Karpas-422 (cell line): ENCODE results near the gene SIL1. TPM values are rescaled to one million over a fixed set of nuclear protein-coding genes. Genes with fewer than 3 reads are reported as not detected.

Experiments
- DNase-seq: peaks from one replicate; pipeline ENCODE4 v3.0.0-alpha.2; 2015
- H2AFZ ChIP-seq: fragments of 200-600 bp; sonication (generic); 2 replicates; pipeline ENCODE4 v1.6.1; 2014; ENCODE audit warnings: antibody characterized with exemption, low read length, mixed read lengths
- H3K27ac ChIP-seq: fragments of 200-600 bp; sonication (generic); 2 replicates; pipeline ENCODE4 v1.5.1; 2014; ENCODE audit warnings: mild to moderate bottlenecking, low read length, moderate library complexity
- H3K27me3 ChIP-seq: fragments of 200-600 bp; sonication (generic); 2 replicates; pipeline ENCODE4 v1.6.1; 2014; ENCODE audit warnings: low read length, mixed read lengths
- H3K36me3 ChIP-seq: fragments of 200-600 bp; sonication (generic); 2 replicates; pipeline ENCODE4 v1.6.1; 2014; ENCODE audit warnings: low read length, mixed read lengths; ENCODE audit not compliant: insufficient read depth
- H3K4me1 ChIP-seq: fragments of 200-600 bp; sonication (generic); 2 replicates; pipeline ENCODE4 v1.6.1; 2014; ENCODE audit warnings: mild to moderate bottlenecking, low read length, mixed read lengths
- H3K4me2 ChIP-seq: fragments of 200-600 bp; sonication (generic); 2 replicates; pipeline ENCODE4 v1.6.1; 2014; ENCODE audit warnings: low read length, low read depth, mild to moderate bottlenecking; ENCODE audit not compliant: poor library complexity, severe bottlenecking
- H3K4me3 ChIP-seq: fragments of 200-600 bp; sonication (generic); 2 replicates; pipeline ENCODE4 v1.5.1; 2014; ENCODE audit warnings: mild to moderate bottlenecking, antibody characterized with exemption, low read length, mixed read lengths
- H3K79me2 ChIP-seq: fragments of 200-600 bp; sonication (generic); 2 replicates; pipeline ENCODE4 v1.6.1; 2014; ENCODE audit warnings: mild to moderate bottlenecking, low read length, mixed read lengths
- H3K9ac ChIP-seq: fragments of 200-600 bp; sonication (generic); 2 replicates; pipeline ENCODE4 v1.6.0; 2014; ENCODE audit warnings: low read length
- H3K9me2 ChIP-seq: fragments of 200-600 bp; sonication (generic), shearing (Covaris generic); replicated peaks from 2 replicates; pipeline ENCODE4 v1.6.0; 2014; ENCODE audit warnings: mild to moderate bottlenecking, low read length, moderate library complexity; ENCODE audit not compliant: insufficient read depth
- H3K9me3 ChIP-seq: fragments of 300-700, 200-600 bp; sonication (generic); 2 replicates; pipeline ENCODE4 v1.6.1; 2014; ENCODE audit warnings: low read length, mixed read lengths
- H4K20me1 ChIP-seq: fragments of 200-600 bp; sonication (generic); 2 replicates; pipeline ENCODE4 v1.6.1; 2014; ENCODE audit warnings: mild to moderate bottlenecking, antibody characterized with exemption, low read length, low read depth; ENCODE audit not compliant: insufficient read depth
- total RNA-seq: library from RNA; depleted of rRNA; stranded (reverse); fragments of >200 nt; shearing (Covaris generic); gene quantifications from 2 replicates; pipeline ENCODE4 v1.2.3, GENCODE V29; 2014; ENCODE audit warnings: low replicate concordance

Gene SIL1
- total RNA-seq, 1 experiment from 2014 or later: 10.7 TPM

- H3K9ac ChIP-seq: no peak overlapping the region
- no peaks in the 10 kb centered on the region for H3K9me3 ChIP-seq
- no peaks in the 10 kb centered on the region for H3K27me3 ChIP-seq
- no peak overlapping the region for H2AFZ ChIP-seq
- no peak overlapping the region for H3K4me2 ChIP-seq
- no peak for DNase-seq
- no peak overlapping the region for H3K4me3 ChIP-seq
- no peaks in the 10 kb centered on the region for H3K36me3 ChIP-seq
- H3K4me1 ChIP-seq: no peaks in the 10 kb centered on the region
- no peaks in the 10 kb centered on the region for H3K9me2 ChIP-seq
- no peaks in the 10 kb centered on the region for H3K79me2 ChIP-seq
- no peaks in the 10 kb centered on the region for H4K20me1 ChIP-seq
- H3K27ac ChIP-seq: no peak overlapping the region
Measured at GRCh38 chr5:139025651-139026050, 172.5 kb downstream of the SIL1 start.

GRCh38 chr5:139023286-139023685 lies 174.9 kb downstream of the SIL1 start:
- Histone ChIP-seq H3K4me1 (no peaks in the 10 kb centered on the region), H3K9me2 (no peaks in the 10 kb centered on the region), H3K4me3 (no peak overlapping the region), H3K79me2 (no peaks in the 10 kb centered on the region), H4K20me1 (no peaks in the 10 kb centered on the region), H3K4me2 (no peak overlapping the region), H3K27me3 (no peaks in the 10 kb centered on the region), H3K27ac (no peak overlapping the region), H2AFZ (no peak overlapping the region), H3K9ac (no peak overlapping the region), H3K36me3 (no peaks in the 10 kb centered on the region), H3K9me3 (no peaks in the 10 kb centered on the region)
- DNase-seq: no peak

DNA sequence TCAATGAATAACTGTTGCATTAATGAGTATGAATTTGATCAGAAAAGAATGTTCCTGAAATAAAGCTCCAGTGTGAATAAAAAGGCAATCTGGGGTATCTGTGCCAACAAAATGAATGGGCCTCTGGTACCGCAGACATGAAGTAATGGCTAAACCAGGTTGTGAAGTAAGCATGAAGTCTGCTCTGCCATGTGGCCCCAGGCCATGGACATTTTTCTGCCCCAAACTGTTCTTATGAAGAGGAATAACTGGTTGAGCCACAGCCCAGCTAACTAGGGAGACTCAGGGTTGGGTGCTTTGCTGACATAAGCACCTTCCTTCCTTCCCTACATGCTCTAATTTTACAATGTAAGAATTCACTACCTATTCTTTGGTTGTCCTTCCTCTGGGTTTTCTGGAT lies 175.6 kb downstream of the SIL1 start:
- no peaks in the 10 kb centered on the region for H3K36me3 ChIP-seq
- no peak for DNase-seq
- no peak overlapping the region for H2AFZ ChIP-seq
- no peak overlapping the region for H3K4me2 ChIP-seq
- no peaks in the 10 kb centered on the region for H3K9me3 ChIP-seq
- H3K27ac ChIP-seq: no peak overlapping the region
- H4K20me1 ChIP-seq: no peaks in the 10 kb centered on the region
- H3K4me1 ChIP-seq: no peaks in the 10 kb centered on the region
- no peaks in the 10 kb centered on the region for H3K27me3 ChIP-seq
- H3K9ac ChIP-seq: no peak overlapping the region
- no peaks in the 10 kb centered on the region for H3K9me2 ChIP-seq
- H3K79me2 ChIP-seq: no peaks in the 10 kb centered on the region
- H3K4me3 ChIP-seq: no peak overlapping the region

DNA sequence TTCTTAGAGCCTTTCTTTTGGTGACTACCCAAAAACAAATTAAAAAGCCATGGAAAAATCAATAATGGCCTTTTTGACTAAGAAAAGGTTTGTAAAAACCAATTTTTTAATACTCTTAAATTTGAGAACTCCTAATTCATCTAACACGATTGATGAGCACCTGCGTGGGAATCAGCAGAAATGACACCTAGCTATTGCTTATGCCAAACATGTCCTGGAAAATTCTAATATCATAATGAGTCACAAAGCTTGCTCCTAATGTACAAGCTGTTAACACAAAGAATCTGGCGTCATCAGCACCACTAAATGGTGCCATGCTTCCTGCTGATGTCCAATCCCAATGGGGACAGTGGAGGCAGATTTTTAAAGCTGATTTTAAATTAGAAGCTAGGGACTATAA lies 176.8 kb downstream of the SIL1 start:
- H2AFZ ChIP-seq: no peak overlapping the region
- H3K36me3 ChIP-seq: no peaks in the 10 kb centered on the region
- H3K27ac ChIP-seq: no peak overlapping the region
- DNase-seq: no peak
- H3K9me2 ChIP-seq: no peaks in the 10 kb centered on the region
- H3K27me3 ChIP-seq: no peaks in the 10 kb centered on the region
- H4K20me1 ChIP-seq: no peaks in the 10 kb centered on the region
- no peaks in the 10 kb centered on the region for H3K9me3 ChIP-seq
- no peak overlapping the region for H3K9ac ChIP-seq
- H3K4me1 ChIP-seq: no peaks in the 10 kb centered on the region
- no peaks in the 10 kb centered on the region for H3K79me2 ChIP-seq
- H3K4me3 ChIP-seq: no peak overlapping the region
- H3K4me2 ChIP-seq: no peak overlapping the region

DNA sequence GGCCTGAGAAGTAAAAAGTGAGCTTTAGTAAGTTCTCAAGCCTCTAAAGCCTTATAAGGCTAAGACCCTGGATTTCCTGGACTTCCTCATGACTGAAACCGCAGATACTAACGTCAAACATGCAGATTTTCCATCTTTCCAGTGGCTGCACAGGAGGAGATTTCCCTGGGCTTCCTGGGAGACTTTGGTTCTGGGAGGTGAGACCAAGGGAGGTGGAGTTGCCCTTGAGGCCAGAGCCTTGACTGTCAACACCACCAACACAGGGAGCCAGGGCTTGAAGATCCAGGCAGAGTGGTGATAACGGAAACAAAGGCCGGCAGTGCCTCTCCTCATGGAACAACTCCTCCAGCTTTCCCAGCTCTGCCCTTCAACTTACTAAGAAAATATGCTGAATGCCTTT lies 178.3 kb downstream of the SIL1 start:
- H3K27ac ChIP-seq: no peak overlapping the region
- no peaks in the 10 kb centered on the region for H3K36me3 ChIP-seq
- no peaks in the 10 kb centered on the region for H3K79me2 ChIP-seq
- H3K9me3 ChIP-seq: no peaks in the 10 kb centered on the region
- no peak overlapping the region for H3K4me3 ChIP-seq
- H3K9ac ChIP-seq: no peak overlapping the region
- no peaks in the 10 kb centered on the region for H3K9me2 ChIP-seq
- H3K4me2 ChIP-seq: no peak overlapping the region
- H3K4me1 ChIP-seq: no peaks in the 10 kb centered on the region
- H2AFZ ChIP-seq: no peak overlapping the region
- no peak for DNase-seq
- no peaks in the 10 kb centered on the region for H3K27me3 ChIP-seq
- no peaks in the 10 kb centered on the region for H4K20me1 ChIP-seq

GRCh38 chr5:139019211-139019610 lies 179.0 kb downstream of the SIL1 start:
- DNase-seq: no peak
- Histone ChIP-seq H3K27ac (no peak overlapping the region), H3K4me1 (no peaks in the 10 kb centered on the region), H3K9me3 (no peaks in the 10 kb centered on the region), H3K9ac (no peak overlapping the region), H3K36me3 (no peaks in the 10 kb centered on the region), H3K79me2 (no peaks in the 10 kb centered on the region), H3K9me2 (no peaks in the 10 kb centered on the region), H3K4me2 (no peak overlapping the region), H3K27me3 (no peaks in the 10 kb centered on the region), H2AFZ (no peak overlapping the region), H3K4me3 (no peak overlapping the region), H4K20me1 (no peaks in the 10 kb centered on the region)

DNA sequence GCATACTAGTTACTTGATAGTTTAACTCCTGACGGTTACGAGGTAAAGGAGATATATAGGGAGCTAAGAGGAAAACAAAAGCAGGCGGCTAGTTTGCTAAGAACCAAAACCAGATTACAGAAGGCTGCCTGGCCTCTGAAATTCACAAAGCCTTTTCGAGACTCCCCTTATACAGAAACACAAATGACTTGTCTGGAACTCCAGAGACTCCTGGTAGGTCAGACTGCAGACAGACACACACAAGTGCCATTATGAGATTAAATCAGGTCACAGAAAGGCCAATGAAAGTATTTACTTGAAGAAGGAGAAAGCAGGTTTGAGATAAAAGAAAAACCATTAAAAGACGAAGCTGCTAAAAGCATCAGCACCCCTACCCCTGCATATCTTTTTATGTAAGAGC lies 180.5 kb downstream of the SIL1 start:
- Histone ChIP-seq H3K27ac (no peak overlapping the region), H3K9me3 (no peaks in the 10 kb centered on the region), H4K20me1 (no peaks in the 10 kb centered on the region), H3K27me3 (no peaks in the 10 kb centered on the region), H3K4me1 (no peaks in the 10 kb centered on the region), H3K9me2 (no peaks in the 10 kb centered on the region), H3K79me2 (no peaks in the 10 kb centered on the region), H2AFZ (no peak overlapping the region), H3K9ac (no peak overlapping the region), H3K4me2 (no peak overlapping the region), H3K4me3 (no peak overlapping the region), H3K36me3 (no peaks in the 10 kb centered on the region)
- no peak for DNase-seq

- Histone ChIP-seq H3K9me2 (no peaks in the 10 kb centered on the region), H4K20me1 (no peaks in the 10 kb centered on the region), H3K27ac (no peak overlapping the region), H3K27me3 (no peaks in the 10 kb centered on the region), H3K79me2 (no peaks in the 10 kb centered on the region), H3K9me3 (no peaks in the 10 kb centered on the region), H2AFZ (no peak overlapping the region), H3K36me3 (no peaks in the 10 kb centered on the region), H3K4me1 (no peaks in the 10 kb centered on the region), H3K4me2 (no peak overlapping the region), H3K4me3 (no peak overlapping the region), H3K9ac (no peak overlapping the region)
- DNase-seq: no peak
Measured at GRCh38 chr5:139016186-139016585, 182.0 kb downstream of the SIL1 start.

- H3K4me2 ChIP-seq: no peak overlapping the region
- H3K4me3 ChIP-seq: no peak overlapping the region
Measured at GRCh38 chr5:139014726-139015125, 183.4 kb downstream of the SIL1 start.

More at GRCh38 chr5:139014726-139015125, 183.4 kb downstream of the SIL1 start:
- Histone ChIP-seq H3K4me1 (no peaks in the 10 kb centered on the region), H4K20me1 (no peaks in the 10 kb centered on the region), H3K27ac (no peak overlapping the region), H3K9me2 (no peaks in the 10 kb centered on the region), H3K9me3 (no peaks in the 10 kb centered on the region), H3K27me3 (no peaks in the 10 kb centered on the region), H2AFZ (no peak overlapping the region), H3K36me3 (no peaks in the 10 kb centered on the region), H3K79me2 (no peaks in the 10 kb centered on the region), H3K9ac (no peak overlapping the region)
- no peak for DNase-seq
